Measurements from ENCODE around the gene PRKD1.
A peak's percentile ranks its signal among the peaks of the same experiment; 100 is the strongest.

The PRKD1 gene

DNA sequence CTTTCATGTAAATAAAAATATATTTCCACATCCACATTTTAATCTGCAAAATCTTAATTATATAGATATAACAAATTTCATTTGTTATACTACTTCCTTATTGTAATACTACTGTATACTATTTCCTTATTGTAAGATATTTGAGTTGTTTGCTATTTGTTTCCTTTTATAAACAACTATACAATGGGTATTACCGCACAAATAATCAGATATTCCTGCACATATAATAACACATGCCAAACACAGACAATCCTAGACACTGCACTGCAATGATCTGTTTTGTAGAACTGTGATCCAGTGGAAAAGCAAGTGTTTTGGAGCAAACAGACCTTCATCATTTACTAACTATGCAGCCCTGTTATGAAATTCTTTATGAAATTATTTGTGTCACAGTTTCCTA lies 30.5 kb downstream of the PRKD1 start:
- TF ChIP-seq ZNF384 (IDR thresholded peaks at IDR 0.05) (no peak), SP1 (IDR thresholded peaks at IDR 0.05) (no peak), HDGF (IDR thresholded peaks at IDR 0.05; ENCODE audit: borderline replicate concordance) (no peak), ELF4 (IDR thresholded peaks at IDR 0.05) (no peak), NFRKB (IDR thresholded peaks at IDR 0.05) (no peak), FOXK2 (IDR thresholded peaks at IDR 0.05) (no peak), FOXA1 (IDR thresholded peaks at IDR 0.05) (no peak), ARNT (IDR thresholded peaks at IDR 0.05) (no peak)
- ChIA-PET CTCF (interaction anchor here (1.5 kb wide), 1 partner anchor 25 kb away, joined by 5 read pairs; no protein-coding TSS in a partner anchor), POLR2A (no interaction called here)
- DNase-seq (ENCODE audit: extremely low spot score) = no peak

- TF ChIP-seq ZNF384 (IDR thresholded peaks at IDR 0.05) = peak; percentile 68
- no peak for TF ChIP-seq TARDBP (IDR thresholded peaks at IDR 0.05)
- POLR2A ChIA-PET = no interaction called here
- DNase-seq (ENCODE audit: extremely low spot score) = no peak
- CTCF ChIA-PET = interaction anchor here (1.5 kb wide), 1 partner anchor 25 kb away, joined by 5 read pairs; no protein-coding TSS in a partner anchor
Measured at GRCh38 chr14:29896354-29896821, 31.3 kb downstream of the PRKD1 start.

DNA sequence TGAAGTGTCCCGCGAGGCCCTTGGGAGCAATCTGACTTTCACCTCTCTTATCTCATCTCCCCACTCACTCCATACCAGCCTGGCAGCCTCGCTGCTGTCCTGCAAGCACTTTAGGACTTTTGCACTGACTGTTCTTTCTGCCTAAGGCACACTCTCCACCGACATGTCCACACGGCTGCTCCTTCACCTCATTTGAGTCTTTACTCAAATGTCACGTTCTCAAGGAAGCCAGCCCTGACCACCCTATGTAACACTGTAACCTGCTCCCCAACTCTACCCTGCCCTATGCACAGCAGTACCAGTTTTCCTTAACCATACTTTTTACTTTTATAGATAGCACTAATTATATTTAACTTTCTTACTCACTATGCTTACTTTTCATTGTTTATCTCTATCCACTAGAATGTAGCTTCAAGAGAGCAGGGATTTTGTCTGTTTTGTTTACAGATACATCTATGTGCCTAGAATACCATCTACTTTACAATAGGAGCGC lies 32.0 kb downstream of the PRKD1 start:
- DNase-seq (ENCODE audit: extremely low spot score) = peak; percentile 10
- POLR2A ChIA-PET = no interaction called here
- no peak for TF ChIP-seq FOXA1 (IDR thresholded peaks at IDR 0.05)
- TF ChIP-seq ARNT (IDR thresholded peaks at IDR 0.05) = no peak
- TF ChIP-seq, protein P1, sequence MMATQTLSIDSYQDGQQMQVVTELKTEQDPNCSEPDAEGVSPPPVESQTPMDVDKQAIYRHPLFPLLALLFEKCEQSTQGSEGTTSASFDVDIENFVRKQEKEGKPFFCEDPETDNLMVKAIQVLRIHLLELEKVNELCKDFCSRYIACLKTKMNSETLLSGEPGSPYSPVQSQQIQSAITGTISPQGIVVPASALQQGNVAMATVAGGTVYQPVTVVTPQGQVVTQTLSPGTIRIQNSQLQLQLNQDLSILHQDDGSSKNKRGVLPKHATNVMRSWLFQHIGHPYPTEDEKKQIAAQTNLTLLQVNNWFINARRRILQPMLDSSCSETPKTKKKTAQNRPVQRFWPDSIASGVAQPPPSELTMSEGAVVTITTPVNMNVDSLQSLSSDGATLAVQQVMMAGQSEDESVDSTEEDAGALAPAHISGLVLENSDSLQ (IDR thresholded peaks at IDR 0.05) = no peak
- no peak for TF ChIP-seq FOXM1 (IDR thresholded peaks at IDR 0.05; ENCODE audit: borderline replicate concordance)
- no peak for TF ChIP-seq ZNF384 (IDR thresholded peaks at IDR 0.05)
- TF ChIP-seq L3MBTL2 (conservative IDR thresholded peaks at IDR 0.05) = no peak
- TF ChIP-seq FOXK2 (IDR thresholded peaks at IDR 0.05) = no peak
- no peak for TF ChIP-seq SUZ12 (IDR thresholded peaks at IDR 0.05)
- TF ChIP-seq HDGF (IDR thresholded peaks at IDR 0.05; ENCODE audit: borderline replicate concordance) = no peak
- no peak for TF ChIP-seq TARDBP (IDR thresholded peaks at IDR 0.05)
- TF ChIP-seq BHLHE40 (IDR thresholded peaks at IDR 0.05; ENCODE audit: borderline replicate concordance) = no peak
- no peak for TF ChIP-seq LEF1 (IDR thresholded peaks at IDR 0.05; ENCODE audit: borderline replicate concordance)
- TF ChIP-seq SP1 (IDR thresholded peaks at IDR 0.05) = no peak
- no peak for TF ChIP-seq CTBP1 (IDR thresholded peaks at IDR 0.05; ENCODE audit: borderline replicate concordance)
- no peak for TF ChIP-seq ELF4 (IDR thresholded peaks at IDR 0.05)
- no peak for TF ChIP-seq NFRKB (IDR thresholded peaks at IDR 0.05)
- CTCF ChIA-PET = interaction anchor here (1.5 kb wide), 1 partner anchor 24 kb away, joined by 5 read pairs; no protein-coding TSS in a partner anchor

DNA sequence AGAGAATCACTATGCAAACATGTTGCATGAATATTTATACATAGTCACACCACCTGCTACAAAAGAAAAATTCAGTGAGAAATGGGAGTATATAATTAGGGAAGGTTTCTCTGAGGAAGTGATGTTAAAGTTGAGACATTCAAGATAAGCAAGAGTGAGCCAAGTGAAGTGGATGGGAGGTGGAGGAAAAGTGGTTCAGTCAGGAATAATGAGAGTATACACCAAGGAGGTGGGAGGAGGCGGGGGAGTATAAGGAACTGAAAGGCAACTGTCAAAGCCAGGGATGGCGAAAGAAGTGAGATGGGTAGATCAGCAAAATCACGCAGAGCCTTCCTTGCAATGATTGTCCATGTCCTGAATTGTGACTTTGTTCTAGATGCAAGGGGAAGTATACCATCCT lies 33.7 kb downstream of the PRKD1 start:
- CTCF ChIA-PET = no interaction called here
- no peak for DNase-seq (ENCODE audit: extremely low spot score)
- POLR2A ChIA-PET = no interaction called here
- TF ChIP-seq NFRKB (IDR thresholded peaks at IDR 0.05) (no peak), BHLHE40 (IDR thresholded peaks at IDR 0.05; ENCODE audit: borderline replicate concordance) (no peak), FOXK2 (IDR thresholded peaks at IDR 0.05) (no peak), ZNF384 (IDR thresholded peaks at IDR 0.05) (no peak), ARNT (IDR thresholded peaks at IDR 0.05) (no peak)

- ChIA-PET CTCF (no interaction called here), POLR2A (no interaction called here)
- no peak for DNase-seq (ENCODE audit: extremely low spot score)
- no peak for TF ChIP-seq NFRKB (IDR thresholded peaks at IDR 0.05)
- no peak for TF ChIP-seq FOXK2 (IDR thresholded peaks at IDR 0.05)
- TF ChIP-seq HDGF (IDR thresholded peaks at IDR 0.05; ENCODE audit: borderline replicate concordance) = no peak
- no peak for TF ChIP-seq CTBP1 (IDR thresholded peaks at IDR 0.05; ENCODE audit: borderline replicate concordance)
- TF ChIP-seq FOXM1 (IDR thresholded peaks at IDR 0.05; ENCODE audit: borderline replicate concordance) = no peak
- no peak for TF ChIP-seq SUZ12 (IDR thresholded peaks at IDR 0.05)
- TF ChIP-seq BHLHE40 (IDR thresholded peaks at IDR 0.05; ENCODE audit: borderline replicate concordance) = no peak
Measured at GRCh38 chr14:29892327-29892726, 35.3 kb downstream of the PRKD1 start.

GRCh38 chr14:29885988-29886387 lies 41.7 kb downstream of the PRKD1 start:
- POLR2A ChIA-PET = no interaction called here
- CTCF ChIA-PET = no interaction called here
- DNase-seq (ENCODE audit: extremely low spot score) = no peak
- TF ChIP-seq FOXK2 (IDR thresholded peaks at IDR 0.05) (no peak), BHLHE40 (IDR thresholded peaks at IDR 0.05; ENCODE audit: borderline replicate concordance) (no peak), L3MBTL2 (conservative IDR thresholded peaks at IDR 0.05) (no peak), ARNT (IDR thresholded peaks at IDR 0.05) (no peak), ZNF384 (IDR thresholded peaks at IDR 0.05) (no peak), HDGF (IDR thresholded peaks at IDR 0.05; ENCODE audit: borderline replicate concordance) (no peak), NFRKB (IDR thresholded peaks at IDR 0.05) (no peak), SP1 (IDR thresholded peaks at IDR 0.05) (no peak), CTBP1 (IDR thresholded peaks at IDR 0.05; ENCODE audit: borderline replicate concordance) (no peak), SUZ12 (IDR thresholded peaks at IDR 0.05) (no peak), FOXA1 (IDR thresholded peaks at IDR 0.05) (no peak), TARDBP (IDR thresholded peaks at IDR 0.05) (no peak), FOXM1 (IDR thresholded peaks at IDR 0.05; ENCODE audit: borderline replicate concordance) (no peak), ELF4 (IDR thresholded peaks at IDR 0.05) (no peak), LEF1 (IDR thresholded peaks at IDR 0.05; ENCODE audit: borderline replicate concordance) (no peak)
- TF ChIP-seq, protein P1 (IDR thresholded peaks at IDR 0.05) = no peak

- no peak for DNase-seq (ENCODE audit: extremely low spot score)
- ChIA-PET CTCF (no interaction called here), POLR2A (no interaction called here)
- TF ChIP-seq CTBP1 (IDR thresholded peaks at IDR 0.05; ENCODE audit: borderline replicate concordance) = no peak
- no peak for TF ChIP-seq FOXM1 (IDR thresholded peaks at IDR 0.05; ENCODE audit: borderline replicate concordance)
- TF ChIP-seq ARNT (IDR thresholded peaks at IDR 0.05) = no peak
- TF ChIP-seq FOXK2 (IDR thresholded peaks at IDR 0.05) = no peak
- TF ChIP-seq, protein P1 (IDR thresholded peaks at IDR 0.05) = no peak
- TF ChIP-seq TARDBP (IDR thresholded peaks at IDR 0.05) = no peak
- TF ChIP-seq ZNF384 (IDR thresholded peaks at IDR 0.05) = no peak
- no peak for TF ChIP-seq L3MBTL2 (conservative IDR thresholded peaks at IDR 0.05)
- TF ChIP-seq SUZ12 (IDR thresholded peaks at IDR 0.05) = no peak
- no peak for TF ChIP-seq FOXA1 (IDR thresholded peaks at IDR 0.05)
- no peak for TF ChIP-seq BHLHE40 (IDR thresholded peaks at IDR 0.05; ENCODE audit: borderline replicate concordance)
- no peak for TF ChIP-seq SP1 (IDR thresholded peaks at IDR 0.05)
- TF ChIP-seq HDGF (IDR thresholded peaks at IDR 0.05; ENCODE audit: borderline replicate concordance) = no peak
- no peak for TF ChIP-seq NFRKB (IDR thresholded peaks at IDR 0.05)
- TF ChIP-seq LEF1 (IDR thresholded peaks at IDR 0.05; ENCODE audit: borderline replicate concordance) = no peak
- no peak for TF ChIP-seq ELF4 (IDR thresholded peaks at IDR 0.05)
Measured at GRCh38 chr14:29868000-29868399, 59.6 kb downstream of the PRKD1 start.

Data from HEK293T (cell line).